Measurements from ENCODE around the gene TULP4. TPM values are rescaled to one million over a fixed set of nuclear protein-coding genes. Genes with fewer than 3 reads are reported as not detected.

Gene TULP4
- total and polyA plus RNA-seq, 2 of the 8 experiments (the other 6 are each of a cell fraction or from before 2014, with no cell fraction given), result 7.7 to 51.6 TPM

DNA sequence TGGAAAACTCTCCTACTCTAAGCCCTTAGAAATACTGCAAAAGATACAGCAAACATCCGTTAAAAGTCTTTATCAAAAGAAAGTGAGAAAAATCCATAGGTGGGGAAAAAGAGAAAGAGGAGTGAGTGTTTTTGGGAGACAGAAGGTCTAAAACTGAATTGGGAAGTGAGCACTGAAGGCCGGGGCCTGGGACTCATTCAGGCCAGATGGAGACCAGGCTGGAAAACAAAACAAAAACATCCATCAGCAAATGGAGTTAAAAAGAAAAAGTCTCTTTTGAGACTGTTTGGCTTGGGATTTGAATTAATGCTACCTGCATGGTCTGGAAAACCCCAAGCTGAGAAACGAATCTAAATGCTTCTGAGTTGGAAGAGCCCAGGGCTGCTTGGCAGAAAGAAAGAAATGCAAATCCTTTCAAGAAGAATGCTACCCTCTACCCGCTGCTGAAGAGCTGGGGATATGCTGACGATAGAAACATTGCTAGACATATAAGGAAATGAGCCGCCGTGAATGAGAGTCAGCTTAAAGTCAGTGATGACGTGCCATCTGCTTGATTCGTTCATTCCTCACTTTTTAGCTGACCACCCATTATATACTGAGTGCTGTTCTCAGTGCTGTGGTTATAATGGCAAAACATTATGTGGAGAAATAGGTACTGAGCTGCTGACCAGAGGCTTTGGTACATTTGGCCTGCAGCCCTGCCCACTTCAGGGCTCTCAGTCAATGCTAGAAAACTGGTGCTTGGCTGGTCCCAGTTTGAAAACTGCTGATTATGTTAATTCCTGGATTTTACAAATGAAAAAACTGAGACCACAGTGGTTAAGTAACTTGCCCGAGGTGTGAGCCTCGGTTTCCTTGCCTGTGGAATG lies 28.0 kb upstream of the TULP4 start:
- Histone ChIP-seq H3K36me3 (ENCODE audit: control insufficient read depth in 2 of 4, insufficient read depth in 4 of 4, low read length in 3 of 4) (no peaks in the 10 kb centered on the region), H3K79me2 (ENCODE audit: control insufficient read depth in 1 of 2, insufficient read depth in 2 of 2, low read length in 2 of 2) (peaks cover 0 to 37% of the 10 kb centered on the region in 2 experiments; a peak in 2 of 4 replicates), H2AFZ (ENCODE audit: low read length) (no peak overlapping the region), H2BK120ac (replicated peaks; ENCODE audit: low read depth, low read length) (no peak overlapping the region), H2BK20ac (ENCODE audit: low read length) (no peak overlapping the region), H2AK5ac (ENCODE audit: low read depth, low read length) (0 out of 2 replicates have a peak overlapping the region, but pooled peaks have one; percentile 41), H3K4ac (replicated peaks; ENCODE audit: insufficient read length, low read depth, low read length) (no peak overlapping the region), H4K5ac (ENCODE audit: insufficient read length, low read depth, low read length) (no peak overlapping the region), H4K8ac (ENCODE audit: extremely low read depth, insufficient read depth, low read length) (no peak overlapping the region), H3K79me1 (ENCODE audit: low read depth, low read length) (peaks cover 7% of the 10 kb centered on the region; the same call in 1 of the 2 replicates), H2BK12ac (ENCODE audit: low read depth, low read length) (no peak overlapping the region), H2BK5ac (ENCODE audit: low read depth, low read length) (no peak overlapping the region), H3K4me3 (ENCODE audit: extremely low read depth in 1 of 4, insufficient read depth in 2 of 4, low read depth in 3 of 4, low read length in 4 of 4) (peak overlapping the region in 2 of 4 experiments; percentile 7 to 38; a peak in 3 of 8 replicates), H4K91ac (replicated peaks; ENCODE audit: insufficient read length, low read length) (no peak overlapping the region), H3K4me1 (replicated peaks in 1 of 4; ENCODE audit: control insufficient read depth in 3 of 4, insufficient read depth in 4 of 4, low read length in 3 of 4) (peaks cover 10 to 18% (median 15%) of the 10 kb centered on the region in 4 experiments; a peak in 6 of 7 replicates), H3K27me3 (replicated peaks in 1 of 4; ENCODE audit: control insufficient read depth in 3 of 4, extremely low read depth in 1 of 4, insufficient read depth in 3 of 4, low read length in 3 of 4) (no peaks in the 10 kb centered on the region), H3K23ac (ENCODE audit: insufficient read length) (no peak overlapping the region), H3K4me2 (ENCODE audit: insufficient read depth in 1 of 2, low read depth in 2 of 2, low read length in 2 of 2) (peak overlapping the region; percentile 37 to 58), H3K18ac (ENCODE audit: extremely low read depth, low read length) (peak overlapping the region; percentile 84; the same call in 1 of the 2 replicates), H3K27ac (ENCODE audit: low read depth, low read length) (peak overlapping the region; percentile 60; the same call in 1 of the 2 replicates), H3K23me2 (ENCODE audit: low read depth, low read length) (no peaks in the 10 kb centered on the region), H3K56ac (replicated peaks; ENCODE audit: insufficient read length, low read depth, low read length) (no peak overlapping the region), H4K20me1 (replicated peaks in 1 of 2; ENCODE audit: control insufficient read depth in 1 of 2, insufficient read depth in 2 of 2, low read length in 2 of 2) (no peaks in the 10 kb centered on the region), H3K9ac (replicated peaks in 1 of 4; ENCODE audit: extremely low read depth in 1 of 4, low read depth in 3 of 4, low read length in 3 of 4) (0 out of 7 replicates have a peak overlapping the region, but pooled peaks of 1 of the 4 experiments have one; percentile 55), H3K9me3 (ENCODE audit: insufficient read depth in 2 of 2, low read depth in 1 of 2, low read length in 1 of 2) (no peaks in the 10 kb centered on the region), H3K14ac (ENCODE audit: insufficient read length) (no peak overlapping the region), H2BK15ac (ENCODE audit: low read length) (0 out of 2 replicates have a peak overlapping the region, but pooled peaks have one; percentile 85)
- ChIA-PET CTCF (ENCODE audit: partially characterized antibody) (interaction anchor here (0.6 to 1.3 kb wide), 3 partner anchors 63 to 565 kb away, joined by 3 to 4 read pairs (median 3); no protein-coding TSS in a partner anchor), POLR2A (ENCODE audit: partially characterized antibody) (interaction anchor here (0.6 to 1.1 kb wide), 2 partner anchors 22 to 137 kb away, joined by 3 read pairs; no protein-coding TSS in a partner anchor)
- 36% methylated on average over 11 of the region's 11 CpGs; no CpG with 5 or more reads in 1 of the 2 experiments for WGBS, 2 experiments (ENCODE audit: extremely low coverage in 1 of 2, insufficient coverage in 1 of 2, insufficient read length in 1 of 2, insufficient replicate concordance in 2 of 2, low coverage in 1 of 2, low lambda C conversion rate in 2 of 2, missing lambda C conversion rate in 1 of 2)
- TF ChIP-seq KDM1A (IDR thresholded peaks at IDR 0.05; ENCODE audit: borderline replicate concordance, low read length) (peak; percentile 94; the same call in 1 of the 2 replicates), HDAC6 (IDR thresholded peaks at IDR 0.05; ENCODE audit: low read depth, low read length) (no peak), SRF (IDR thresholded peaks at IDR 0.05; ENCODE audit: low read depth, low read length) (peak; percentile 22; the same call in 1 of the 2 replicates), TBP (IDR thresholded peaks at IDR 0.05; ENCODE audit: low read depth, low read length) (peak; percentile 13; the same call in 1 of the 2 replicates), RAD21 (IDR thresholded peaks at IDR 0.05 in 1 of 2, conservative IDR thresholded peaks at IDR 0.05 in 1 of 2; ENCODE audit: low read depth in 2 of 2, low read length in 2 of 2) (no peak), CREB1 (IDR thresholded peaks at IDR 0.05) (peak; percentile 67)
- FAIRE-seq (peak; percentile 65), DNase-seq (ENCODE audit: low read depth in 1 of 2, low spot score in 2 of 2) (no peak)
